ENCODE data around the gene NRP2.

GRCh38 chr2:205637320-205637602 lies 45.0 kb upstream of the NRP2 start:
- TF ChIP-seq CTCF (IDR thresholded peaks at IDR 0.05), result no peak
- no peak for TF ChIP-seq POLR2A (IDR thresholded peaks at IDR 0.05)

Measured in Peyer's patch (tissue), 4 donors.